ENCODE results near the gene TAGLN2. TPM values are rescaled to one million over a fixed set of nuclear protein-coding genes. Genes with fewer than 3 reads are reported as not detected.

Gene TAGLN2
- total and polyA plus RNA-seq, 9 of the 15 experiments (the other 6 are each of a cell fraction or from before 2014, with no cell fraction given), result 192 to 683 (median 455) TPM

DNA sequence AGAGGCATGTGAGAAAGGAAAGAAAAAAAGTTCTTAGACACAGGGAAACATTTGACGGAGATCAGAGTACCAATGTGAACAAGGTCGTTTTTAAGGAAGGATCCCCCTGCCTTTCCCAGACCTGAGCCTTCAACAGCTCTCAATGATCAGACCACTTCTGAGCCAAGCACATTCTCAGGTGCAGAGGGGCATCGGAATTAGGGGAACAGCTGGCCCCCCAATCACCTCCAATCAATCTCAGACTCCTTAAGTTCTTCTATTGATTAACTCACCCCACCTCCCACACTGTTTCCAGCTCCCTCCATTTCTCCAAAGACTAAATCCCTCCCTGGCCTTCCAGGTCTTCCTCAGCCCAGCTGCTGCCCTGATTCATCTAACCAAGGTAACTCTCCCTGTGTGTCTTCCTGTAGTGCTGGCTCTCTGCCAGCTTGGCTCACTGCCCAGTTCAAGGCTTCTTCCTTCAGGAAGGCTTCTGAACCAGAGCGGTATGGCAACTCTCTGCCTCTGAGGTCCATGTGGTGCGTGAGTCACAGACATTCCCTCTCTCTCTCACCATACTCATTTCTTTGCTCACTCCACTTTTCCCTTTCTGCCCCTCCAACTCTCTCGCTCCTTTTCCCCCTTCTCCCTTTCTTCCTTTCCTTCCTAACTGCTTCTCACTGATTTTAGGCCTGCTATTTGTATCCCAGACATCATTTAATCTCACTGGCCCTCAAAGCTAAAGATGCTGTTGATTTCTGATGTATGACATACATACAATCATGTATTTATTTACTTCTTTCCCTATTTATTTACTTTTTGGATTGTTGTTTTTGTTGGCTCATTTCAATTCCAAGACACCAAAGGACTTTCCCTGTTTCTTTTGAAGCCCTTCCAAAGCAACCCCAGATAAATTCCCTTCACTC lies 43.4 kb downstream of the TAGLN2 start (continued):
- TF ChIP-seq, protein P1, sequence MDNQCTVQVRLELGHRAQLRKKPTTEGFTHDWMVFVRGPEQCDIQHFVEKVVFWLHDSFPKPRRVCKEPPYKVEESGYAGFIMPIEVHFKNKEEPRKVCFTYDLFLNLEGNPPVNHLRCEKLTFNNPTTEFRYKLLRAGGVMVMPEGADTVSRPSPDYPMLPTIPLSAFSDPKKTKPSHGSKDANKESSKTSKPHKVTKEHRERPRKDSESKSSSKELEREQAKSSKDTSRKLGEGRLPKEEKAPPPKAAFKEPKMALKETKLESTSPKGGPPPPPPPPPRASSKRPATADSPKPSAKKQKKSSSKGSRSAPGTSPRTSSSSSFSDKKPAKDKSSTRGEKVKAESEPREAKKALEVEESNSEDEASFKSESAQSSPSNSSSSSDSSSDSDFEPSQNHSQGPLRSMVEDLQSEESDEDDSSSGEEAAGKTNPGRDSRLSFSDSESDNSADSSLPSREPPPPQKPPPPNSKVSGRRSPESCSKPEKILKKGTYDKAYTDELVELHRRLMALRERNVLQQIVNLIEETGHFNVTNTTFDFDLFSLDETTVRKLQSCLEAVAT (IDR thresholded peaks at IDR 0.05), result no peak
- peak in 1 of 2 experiments; percentile 27; a peak in 1 of 4 replicates for TF ChIP-seq KDM1A (IDR thresholded peaks at IDR 0.05)
- TF ChIP-seq, protein P2, sequence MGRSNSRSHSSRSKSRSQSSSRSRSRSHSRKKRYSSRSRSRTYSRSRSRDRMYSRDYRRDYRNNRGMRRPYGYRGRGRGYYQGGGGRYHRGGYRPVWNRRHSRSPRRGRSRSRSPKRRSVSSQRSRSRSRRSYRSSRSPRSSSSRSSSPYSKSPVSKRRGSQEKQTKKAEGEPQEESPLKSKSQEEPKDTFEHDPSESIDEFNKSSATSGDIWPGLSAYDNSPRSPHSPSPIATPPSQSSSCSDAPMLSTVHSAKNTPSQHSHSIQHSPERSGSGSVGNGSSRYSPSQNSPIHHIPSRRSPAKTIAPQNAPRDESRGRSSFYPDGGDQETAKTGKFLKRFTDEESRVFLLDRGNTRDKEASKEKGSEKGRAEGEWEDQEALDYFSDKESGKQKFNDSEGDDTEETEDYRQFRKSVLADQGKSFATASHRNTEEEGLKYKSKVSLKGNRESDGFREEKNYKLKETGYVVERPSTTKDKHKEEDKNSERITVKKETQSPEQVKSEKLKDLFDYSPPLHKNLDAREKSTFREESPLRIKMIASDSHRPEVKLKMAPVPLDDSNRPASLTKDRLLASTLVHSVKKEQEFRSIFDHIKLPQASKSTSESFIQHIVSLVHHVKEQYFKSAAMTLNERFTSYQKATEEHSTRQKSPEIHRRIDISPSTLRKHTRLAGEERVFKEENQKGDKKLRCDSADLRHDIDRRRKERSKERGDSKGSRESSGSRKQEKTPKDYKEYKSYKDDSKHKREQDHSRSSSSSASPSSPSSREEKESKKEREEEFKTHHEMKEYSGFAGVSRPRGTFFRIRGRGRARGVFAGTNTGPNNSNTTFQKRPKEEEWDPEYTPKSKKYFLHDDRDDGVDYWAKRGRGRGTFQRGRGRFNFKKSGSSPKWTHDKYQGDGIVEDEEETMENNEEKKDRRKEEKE (IDR thresholded peaks at IDR 0.05; ENCODE audit: borderline replicate concordance in 1 of 2, control insufficient read depth in 1 of 2, low read depth in 2 of 2, low read length in 1 of 2), result no peak
- TF ChIP-seq TRIM24 (IDR thresholded peaks at IDR 0.05), result no peak
- TF ChIP-seq MYNN (IDR thresholded peaks at IDR 0.05), result no peak
- TF ChIP-seq MYNN (CRISPR knock-in tag; IDR thresholded peaks at IDR 0.05), result no peak
- TF ChIP-seq, protein P3, sequence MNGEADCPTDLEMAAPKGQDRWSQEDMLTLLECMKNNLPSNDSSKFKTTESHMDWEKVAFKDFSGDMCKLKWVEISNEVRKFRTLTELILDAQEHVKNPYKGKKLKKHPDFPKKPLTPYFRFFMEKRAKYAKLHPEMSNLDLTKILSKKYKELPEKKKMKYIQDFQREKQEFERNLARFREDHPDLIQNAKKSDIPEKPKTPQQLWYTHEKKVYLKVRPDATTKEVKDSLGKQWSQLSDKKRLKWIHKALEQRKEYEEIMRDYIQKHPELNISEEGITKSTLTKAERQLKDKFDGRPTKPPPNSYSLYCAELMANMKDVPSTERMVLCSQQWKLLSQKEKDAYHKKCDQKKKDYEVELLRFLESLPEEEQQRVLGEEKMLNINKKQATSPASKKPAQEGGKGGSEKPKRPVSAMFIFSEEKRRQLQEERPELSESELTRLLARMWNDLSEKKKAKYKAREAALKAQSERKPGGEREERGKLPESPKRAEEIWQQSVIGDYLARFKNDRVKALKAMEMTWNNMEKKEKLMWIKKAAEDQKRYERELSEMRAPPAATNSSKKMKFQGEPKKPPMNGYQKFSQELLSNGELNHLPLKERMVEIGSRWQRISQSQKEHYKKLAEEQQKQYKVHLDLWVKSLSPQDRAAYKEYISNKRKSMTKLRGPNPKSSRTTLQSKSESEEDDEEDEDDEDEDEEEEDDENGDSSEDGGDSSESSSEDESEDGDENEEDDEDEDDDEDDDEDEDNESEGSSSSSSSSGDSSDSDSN (IDR thresholded peaks at IDR 0.05; ENCODE audit: borderline replicate concordance in 1 of 2, low read depth in 2 of 2, low read length in 2 of 2), result no peak
